ENCODE measurements around the gene TLR9. TPM values are rescaled to one million over a fixed set of nuclear protein-coding genes. Genes with fewer than 3 reads are reported as not detected.
A peak's percentile ranks its signal among the peaks of the same experiment; 100 is the strongest.

Gene TLR9
- total RNA-seq, 3 donors from 2014 or later = 0.77 to 0.89 TPM; not detected in 1

DNA sequence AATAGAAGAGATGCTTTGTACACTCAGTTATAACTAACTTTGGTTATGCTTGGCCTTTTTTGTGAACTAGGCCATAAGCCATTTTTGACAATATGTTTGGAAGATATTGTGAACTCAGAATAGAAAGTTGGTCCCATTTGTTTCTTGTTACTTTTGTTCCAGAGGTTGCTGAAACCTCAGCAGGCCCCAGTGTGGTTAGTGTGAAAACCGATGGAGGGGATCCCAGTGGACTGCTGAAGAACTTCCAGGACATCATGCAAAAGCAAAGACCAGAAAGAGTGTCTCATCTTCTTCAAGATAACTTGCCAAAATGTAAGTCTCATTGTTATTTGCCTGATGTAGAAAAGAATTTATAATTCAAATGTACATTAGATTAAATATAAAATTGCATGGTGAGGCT lies 21.7 kb downstream of the TLR9 start:
- Histone ChIP-seq H3K9me3 (no peaks in the 10 kb centered on the region), H3K36me3 (ENCODE audit: low read depth) (peaks cover 22% of the 10 kb centered on the region), H3K4me3 (no peak overlapping the region), H3K4me1 (ENCODE audit: low read depth) (peaks cover 15% of the 10 kb centered on the region)
- TF ChIP-seq CTCF (IDR thresholded peaks at IDR 0.05) = no peak
- ATAC-seq (no peak), DNase-seq (no peak)
- intact Hi-C loops (cut with DNase I, micrococcal nuclease) = no loop called here

GRCh38 chr3:52202384-52203077 lies 22.9 kb downstream of the TLR9 start:
- TF ChIP-seq CTCF (IDR thresholded peaks at IDR 0.05) = no peak
- intact Hi-C loops (cut with DNase I, micrococcal nuclease) = no loop called here
- peaks cover 19% of the 10 kb centered on the region for H3K4me1 ChIP-seq (ENCODE audit: low read depth)
- ATAC-seq (no peak), DNase-seq (no peak)
- H3K4me3 ChIP-seq = no peak overlapping the region
- H3K36me3 ChIP-seq (ENCODE audit: low read depth) = peaks cover 10% of the 10 kb centered on the region
- no peaks in the 10 kb centered on the region for H3K9me3 ChIP-seq

DNA sequence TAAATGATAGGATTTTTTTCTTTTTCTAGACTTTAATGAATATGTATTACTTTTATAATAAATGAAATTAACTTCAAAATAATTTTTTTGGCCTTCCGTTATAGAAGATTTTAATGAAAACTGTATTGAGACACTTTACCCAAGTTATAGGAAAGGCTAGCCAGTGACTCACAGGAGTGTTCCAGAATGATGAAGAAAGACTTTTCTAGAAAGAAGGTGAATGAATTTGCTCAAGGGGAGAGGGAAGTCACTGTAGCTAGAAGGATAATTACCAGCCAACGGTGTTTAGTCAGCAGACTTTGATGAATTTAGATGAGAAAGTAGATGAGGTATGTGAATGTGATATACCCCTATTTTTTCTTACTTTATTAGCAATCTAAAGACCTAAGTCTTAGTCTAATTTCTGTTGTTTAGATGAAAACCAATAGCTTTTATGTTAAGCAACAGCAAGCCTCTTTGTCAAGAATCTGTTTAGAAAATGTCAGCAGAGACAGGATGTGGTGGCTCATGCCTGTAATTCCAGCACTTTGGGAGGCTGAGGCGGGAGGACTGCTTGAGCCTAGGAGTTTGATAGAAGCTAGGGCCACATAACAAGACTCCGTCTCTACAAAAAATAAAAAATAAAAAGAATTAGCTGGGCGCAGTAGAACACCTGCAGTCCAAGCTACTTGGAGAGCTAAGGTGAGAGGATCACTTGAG lies 24.3 kb downstream of the TLR9 start:
- ATAC-seq (no peak), DNase-seq (no peak)
- H3K4me1 ChIP-seq (ENCODE audit: low read depth) = peaks cover 33% of the 10 kb centered on the region
- intact Hi-C loops (cut with DNase I, micrococcal nuclease) = no loop called here
- no peaks in the 10 kb centered on the region for H3K9me3 ChIP-seq
- TF ChIP-seq CTCF (IDR thresholded peaks at IDR 0.05) = no peak
- H3K36me3 ChIP-seq (ENCODE audit: low read depth) = peaks cover under 1% of the 10 kb centered on the region
- H3K4me3 ChIP-seq = no peak overlapping the region

GRCh38 chr3:52198643-52199608 lies 26.5 kb downstream of the TLR9 start:
- H3K36me3 ChIP-seq (ENCODE audit: low read depth) = no peaks in the 10 kb centered on the region
- H3K4me1 ChIP-seq (ENCODE audit: low read depth) = peaks cover 38% of the 10 kb centered on the region
- ATAC-seq = no peak
- no peak for DNase-seq
- peak overlapping the region; percentile 47 for H3K4me3 ChIP-seq
- H3K9me3 ChIP-seq = no peaks in the 10 kb centered on the region
- intact Hi-C loops (cut with DNase I, micrococcal nuclease) = no loop called here
- no peak for TF ChIP-seq CTCF (IDR thresholded peaks at IDR 0.05)

DNA sequence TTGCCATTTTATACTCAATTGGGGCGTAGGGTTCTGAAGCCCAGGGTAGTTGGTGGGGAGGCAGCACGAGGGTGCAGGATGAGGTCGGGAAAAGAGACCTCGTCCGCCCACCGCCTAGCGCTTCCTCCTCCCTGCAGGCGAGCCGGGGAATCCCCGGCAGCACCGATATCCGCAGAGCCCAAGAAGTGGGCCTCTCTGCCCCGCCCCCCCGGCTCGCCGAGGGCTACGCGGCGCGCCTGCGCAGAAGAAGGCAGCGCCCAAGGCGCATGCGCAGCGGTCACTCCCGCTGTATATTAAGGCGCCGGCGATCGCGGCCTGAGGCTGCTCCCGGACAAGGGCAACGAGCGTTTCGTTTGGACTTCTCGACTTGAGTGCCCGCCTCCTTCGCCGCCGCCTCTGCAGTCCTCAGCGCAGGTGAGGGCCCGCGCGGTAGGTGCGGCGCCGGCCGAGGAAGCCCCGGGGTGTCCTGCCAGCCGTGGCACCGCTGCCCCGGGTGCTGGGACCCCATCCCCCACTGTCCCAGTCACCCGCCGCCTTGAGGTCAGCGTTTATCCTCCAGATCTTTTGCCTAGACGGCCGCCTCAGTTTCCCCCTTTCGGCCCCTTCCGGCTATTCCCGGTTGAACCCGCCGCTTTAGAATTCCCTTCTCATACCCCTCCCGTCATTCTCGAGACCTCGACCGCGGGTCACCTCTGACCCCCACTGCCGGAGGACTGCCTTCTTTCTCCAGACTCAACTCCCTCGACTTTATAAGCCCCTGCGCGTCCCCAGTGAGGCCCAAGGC lies 27.4 kb downstream of the TLR9 start, which contains the start of gene ALAS1:
Gene ALAS1, plus strand, starts transcription at position 319 of the 784 bp plus-strand sequence. CDS start 1,082 bp downstream, outside the sequence.
- intact Hi-C loops (cut with DNase I, micrococcal nuclease) = no loop called here
- no peaks in the 10 kb centered on the region for H3K9me3 ChIP-seq

More for the DNA sequence above, 27.4 kb downstream of the TLR9 start, which contains the start of gene ALAS1:
- H3K4me1 ChIP-seq (ENCODE audit: low read depth) = peaks cover 38% of the 10 kb centered on the region
- H3K36me3 ChIP-seq (ENCODE audit: low read depth) = no peaks in the 10 kb centered on the region
- DNase-seq (peak; percentile 95 to 98 (median 96)), ATAC-seq (peak; percentile 88)
- TF ChIP-seq CTCF (IDR thresholded peaks at IDR 0.05) = peak; percentile 30
- H3K4me3 ChIP-seq = peak within 1 kb of the TSS; percentile 47
